ENCODE results near the gene POLR1E.

The POLR1E gene

DNA sequence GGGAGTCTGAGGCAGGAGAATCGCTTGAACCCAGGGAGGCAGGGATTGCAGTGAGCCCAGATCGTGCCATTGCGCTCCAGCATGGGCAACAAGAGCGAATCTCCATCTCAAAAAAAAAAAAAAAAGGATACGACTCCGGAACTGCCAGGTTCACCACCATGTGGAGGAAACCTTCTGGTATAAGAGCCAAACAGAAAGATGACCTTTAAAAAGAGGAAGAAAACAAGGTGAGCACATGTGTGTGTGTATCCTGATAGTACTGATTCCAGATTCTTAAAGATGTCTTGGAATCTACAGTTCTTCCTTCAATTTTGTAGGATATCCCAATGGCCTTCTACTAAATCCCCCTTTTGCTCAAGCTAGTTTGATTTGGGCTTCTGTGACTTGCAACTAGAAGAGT, 56.7 kb downstream of the POLR1E start:
- no peak for DNase-seq

DNA sequence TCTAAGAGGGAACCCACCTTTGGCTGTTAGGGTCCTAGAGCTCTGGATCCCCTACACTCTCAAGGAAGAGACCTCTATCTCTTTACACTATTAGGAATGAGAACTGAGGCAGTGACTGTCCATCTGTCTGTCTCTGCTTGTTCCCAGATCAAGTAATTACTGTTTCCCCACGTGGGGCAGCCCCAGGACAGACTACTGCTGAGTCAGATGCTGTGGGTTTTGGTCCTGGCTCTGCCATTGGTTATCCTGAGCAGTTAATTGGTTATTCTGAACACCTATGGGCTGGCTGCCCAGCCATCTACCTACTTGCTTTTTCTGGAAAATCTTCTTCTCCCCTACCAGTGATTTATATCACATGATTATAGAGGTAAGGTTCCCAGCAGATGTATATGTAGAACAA, 57.1 kb downstream of the POLR1E start:
- no peak for DNase-seq

DNA sequence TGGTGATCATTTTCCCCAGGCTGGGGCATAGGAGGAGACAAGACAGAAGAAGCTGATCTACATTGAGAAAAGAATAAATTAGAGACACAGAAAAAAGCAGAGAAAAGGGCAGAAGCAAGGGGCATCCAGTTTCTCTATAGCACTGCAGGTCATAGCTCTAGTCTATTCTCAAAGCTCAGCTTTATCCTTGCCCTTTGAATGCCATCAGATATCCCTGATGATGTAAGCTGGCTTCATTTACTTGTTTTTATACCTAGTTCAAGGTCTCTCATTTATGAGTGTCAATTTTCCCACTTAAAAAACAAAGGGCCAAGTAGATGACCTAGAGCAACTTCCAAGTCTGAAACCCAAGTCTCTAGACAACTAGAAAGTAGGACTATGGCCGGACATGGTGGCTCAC, 57.7 kb downstream of the POLR1E start:
- no peak for DNase-seq

DNA sequence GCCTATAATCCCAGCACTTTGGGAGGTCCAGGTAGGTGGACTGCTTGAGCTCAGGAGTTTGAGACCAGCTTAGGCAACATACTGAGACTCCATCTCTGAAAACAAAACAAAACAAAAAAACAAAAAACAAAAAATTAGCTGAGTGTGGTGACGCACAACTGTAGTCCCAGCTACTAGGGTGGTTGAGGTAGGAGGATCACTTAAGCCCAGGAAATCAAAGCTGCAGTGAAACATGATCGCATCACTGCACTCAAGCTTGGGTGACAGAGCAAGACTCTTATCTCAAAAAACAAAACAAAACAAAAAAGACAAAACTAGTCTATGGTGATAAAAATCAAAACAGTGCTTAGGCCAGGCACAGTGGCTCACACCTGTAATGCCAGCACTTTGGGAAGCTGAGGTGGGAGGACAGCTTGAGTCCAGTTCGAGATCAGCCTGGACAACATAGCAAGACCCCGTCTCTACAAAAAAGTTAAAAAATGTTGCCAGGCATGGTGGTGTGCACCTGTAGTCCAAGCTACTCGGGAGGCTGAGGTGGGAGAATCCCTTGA, 61.7 kb downstream of the POLR1E start:
- DNase-seq: no peak

DNA sequence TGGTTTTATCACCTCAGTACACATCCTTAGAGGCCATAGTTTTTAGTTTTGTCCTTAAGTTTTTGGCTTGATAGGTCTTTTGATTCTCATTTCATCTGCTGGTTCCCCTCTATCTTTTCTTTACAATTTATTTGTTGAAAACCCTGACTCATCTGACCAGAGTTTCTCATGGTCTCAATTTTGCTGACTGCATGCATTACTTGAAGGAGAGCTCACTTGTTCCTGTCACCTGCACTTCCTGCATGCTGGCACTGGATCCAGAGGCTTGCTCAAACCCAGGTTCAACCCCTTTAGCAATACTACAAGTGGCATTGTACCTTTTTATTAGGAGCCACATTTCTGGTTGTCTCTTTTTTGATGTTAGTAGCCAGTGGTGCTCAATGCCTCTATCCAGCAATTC, 63.8 kb downstream of the POLR1E start:
- DNase-seq: no peak

DNA sequence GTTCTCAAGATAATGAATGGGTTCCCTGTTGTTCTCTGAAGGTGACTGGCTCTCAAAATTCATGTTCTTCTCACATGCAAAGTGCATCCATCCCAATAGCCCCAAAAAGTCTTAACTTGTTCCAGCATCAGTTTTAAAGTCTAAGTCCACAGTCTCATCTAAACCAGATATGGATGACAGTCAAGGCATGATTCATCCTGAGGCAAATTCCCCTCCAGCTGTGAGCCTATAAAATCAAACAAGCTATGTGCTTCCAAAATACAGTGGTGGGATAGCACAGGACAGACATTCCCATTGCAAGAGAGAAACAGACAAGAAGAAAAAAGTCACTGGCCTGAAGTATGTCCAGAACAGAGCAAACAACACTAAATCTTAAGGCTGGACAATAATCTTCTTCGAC, 65.0 kb downstream of the POLR1E start:
- DNase-seq: no peak

DNA sequence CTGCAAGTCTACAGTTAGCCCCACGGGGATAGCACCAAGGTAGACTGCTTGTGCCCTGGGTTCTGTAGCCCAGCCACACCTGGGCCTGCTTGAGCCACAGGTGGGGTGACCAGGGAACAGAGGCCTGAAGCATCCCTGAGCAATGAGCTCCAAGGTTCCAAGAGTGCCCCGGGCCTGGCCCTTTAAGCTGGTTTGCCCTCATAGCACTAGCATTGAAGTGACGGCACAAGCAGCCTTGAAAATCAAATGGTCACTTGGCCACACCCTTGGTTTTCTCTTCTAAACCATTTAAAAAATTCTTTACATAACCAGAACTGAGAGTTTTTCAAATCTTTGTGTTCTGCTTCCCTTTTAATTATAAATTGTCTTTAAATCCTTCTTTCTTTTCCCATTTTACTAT, 65.7 kb downstream of the POLR1E start:
- DNase-seq: no peak

DNA sequence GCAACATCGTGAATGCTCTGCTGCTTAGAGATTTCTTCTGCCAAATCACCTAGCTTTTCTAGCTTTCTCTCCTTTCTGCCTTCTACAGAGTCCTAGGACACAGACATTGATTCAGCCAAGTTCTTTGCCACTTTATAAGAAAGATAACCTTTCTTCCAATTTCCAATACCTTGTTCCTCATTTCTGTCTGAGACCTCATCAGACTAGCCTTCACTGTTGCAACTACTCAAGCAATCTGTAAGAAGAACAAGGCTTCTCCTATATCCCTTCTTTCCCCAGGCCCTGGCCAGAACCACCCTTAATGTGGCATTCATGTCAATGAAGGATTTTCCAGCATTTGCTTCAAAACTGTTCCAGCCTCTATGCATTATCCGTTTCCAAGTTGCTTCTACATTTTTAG, 66.1 kb downstream of the POLR1E start:
- DNase-seq: no peak
